ENCODE measurements around the gene CDH13. TPM values are rescaled to one million over a fixed set of nuclear protein-coding genes. Genes with fewer than 3 reads are reported as not detected.

Gene CDH13
- polyA plus RNA-seq, 3 donors: 1.0 to 7.7 (median 2.8) TPM

GRCh38 chr16:83561876-83562275 is 935.1 kb downstream of the CDH13 start:
- 88 to 95% (median 91%) methylated on average over 2 of the region's 2 CpGs for WGBS, 3 donors
- H3K27ac ChIP-seq (ENCODE audit: low read depth, low read length): no peak overlapping the region

GRCh38 chr16:83568345-83568744 is 941.6 kb downstream of the CDH13 start:
- H3K27ac ChIP-seq (ENCODE audit: low read depth, low read length): no peak overlapping the region
- 40 to 71% (median 62%) methylated on average over 7 of the region's 7 CpGs for WGBS, 3 donors

GRCh38 chr16:83574388-83574787 is 947.6 kb downstream of the CDH13 start:
- WGBS, 3 donors: 69 to 82% (median 78%) methylated on average over 6 of the region's 6 CpGs

GRCh38 chr16:83577078-83577745 is 950.4 kb downstream of the CDH13 start:
- WGBS, 3 donors: 83 to 89% (median 86%) methylated on average over 7 of the region's 7 CpGs
- H3K27ac ChIP-seq (ENCODE audit: low read depth, low read length): no peak overlapping the region

More at GRCh38 chr16:83574388-83574787, 947.6 kb downstream of the CDH13 start:
- H3K27ac ChIP-seq (ENCODE audit: low read depth, low read length): no peak overlapping the region

GRCh38 chr16:83578171-83578570 is 951.4 kb downstream of the CDH13 start:
- no peak overlapping the region for H3K27ac ChIP-seq (ENCODE audit: low read depth, low read length)
- WGBS, 3 donors: 63 to 90% (median 85%) methylated on average over 7 of the region's 7 CpGs

GRCh38 chr16:83579027-83579426 is 952.3 kb downstream of the CDH13 start:
- H3K27ac ChIP-seq (ENCODE audit: low read depth, low read length): no peak overlapping the region
- WGBS, 3 donors: 30 to 50% (median 37%) methylated on average over 1 of the region's 1 CpG

- no peak overlapping the region for H3K27ac ChIP-seq (ENCODE audit: low read depth, low read length)
- 60 to 76% (median 69%) methylated on average over 3 of the region's 3 CpGs for WGBS, 3 donors
These were observed 952.7 kb downstream of the CDH13 start for GRCh38 chr16:83579436-83579835.

- 27 to 82% (median 60%) methylated on average over 2 of the region's 2 CpGs for WGBS, 3 donors
These were observed 954.3 kb downstream of the CDH13 start for GRCh38 chr16:83581082-83581481.

GRCh38 chr16:83581994-83582747 is 955.4 kb downstream of the CDH13 start:
- no peak overlapping the region for H3K27ac ChIP-seq (ENCODE audit: low read depth, low read length)
- 68 to 82% (median 80%) methylated on average over 5 of the region's 5 CpGs for WGBS, 3 donors

More at GRCh38 chr16:83581082-83581481, 954.3 kb downstream of the CDH13 start:
- no peak overlapping the region for H3K27ac ChIP-seq (ENCODE audit: low read depth, low read length)

- no peak overlapping the region for H3K27ac ChIP-seq (ENCODE audit: low read depth, low read length)
- 58 to 80% (median 72%) methylated on average over 13 of the region's 13 CpGs for WGBS, 3 donors
These were observed 959.3 kb downstream of the CDH13 start for GRCh38 chr16:83586036-83586435.

- H3K27ac ChIP-seq (ENCODE audit: low read depth, low read length): no peak overlapping the region
- WGBS, 3 donors: 24 to 44% (median 42%) methylated on average over 11 of the region's 11 CpGs
These were observed 959.9 kb downstream of the CDH13 start for GRCh38 chr16:83586461-83587200.

GRCh38 chr16:83587201-83587600 is 960.4 kb downstream of the CDH13 start:
- WGBS, 3 donors: 67 to 81% (median 67%) methylated on average over 12 of the region's 12 CpGs
- H3K27ac ChIP-seq (ENCODE audit: low read depth, low read length): no peak overlapping the region

GRCh38 chr16:83588070-83588469 is 961.3 kb downstream of the CDH13 start:
- no peak overlapping the region for H3K27ac ChIP-seq (ENCODE audit: low read depth, low read length)
- 82 to 95% (median 92%) methylated on average over 3 of the region's 3 CpGs for WGBS, 3 donors

GRCh38 chr16:83589576-83589975 is 962.8 kb downstream of the CDH13 start:
- WGBS, 3 donors: 72 to 91% (median 86%) methylated on average over 6 of the region's 6 CpGs
- H3K27ac ChIP-seq (ENCODE audit: low read depth, low read length): no peak overlapping the region

- H3K27ac ChIP-seq (ENCODE audit: low read depth, low read length): no peak overlapping the region
- WGBS, 3 donors: 64 to 76% (median 72%) methylated on average over 7 of the region's 7 CpGs
These were observed 966.0 kb downstream of the CDH13 start for GRCh38 chr16:83592778-83593177.

- WGBS, 3 donors: 77 to 90% (median 85%) methylated on average over 15 of the region's 15 CpGs
- H3K27ac ChIP-seq (ENCODE audit: low read depth, low read length): no peak overlapping the region
These were observed 973.2 kb downstream of the CDH13 start for GRCh38 chr16:83599789-83600462.

- 46 to 65% (median 59%) methylated on average over 5 of the region's 5 CpGs for WGBS, 3 donors
- H3K27ac ChIP-seq (ENCODE audit: low read depth, low read length): no peak overlapping the region
These were observed 976.3 kb downstream of the CDH13 start for GRCh38 chr16:83602761-83603722.
